Prostate gland (tissue), 2 donors: ENCODE results near the gene NTN5.

ENCODE experiments used
- POLR2A ChIP-seq: fragments of 450-650 bp; IDR thresholded peaks from one replicate; pipeline ENCODE4 v1.6.1; 2016; ENCODE audit warnings: antibody characterized with exemption, mild to moderate bottlenecking
- POLR2AphosphoS5 ChIP-seq: sonication (generic); formaldehyde crosslinking; IDR thresholded peaks from one replicate; pipeline ENCODE4 v1.6.1; 2017; ENCODE audit warnings: antibody characterized with exemption
- TF ChIP-seq, protein P1 (sequence below), 4 experiments: fragments of 200-600 bp in 2 of 4; fragments of 450-650 bp in 2 of 4; sonication (generic) in 2 of 4; IDR thresholded peaks; 1 replicate in 3 of 4; 2 replicates in 1 of 4; pipeline ENCODE4 v1.5.1; 2016 to 2019; ENCODE audit warnings: antibody characterized with exemption in 4 of 4, mild to moderate bottlenecking in 2 of 4, moderate library complexity in 2 of 4

GRCh38 chr19:48625891-48626327 lies 46.9 kb downstream of the NTN5 start:
- TF ChIP-seq, protein P1, sequence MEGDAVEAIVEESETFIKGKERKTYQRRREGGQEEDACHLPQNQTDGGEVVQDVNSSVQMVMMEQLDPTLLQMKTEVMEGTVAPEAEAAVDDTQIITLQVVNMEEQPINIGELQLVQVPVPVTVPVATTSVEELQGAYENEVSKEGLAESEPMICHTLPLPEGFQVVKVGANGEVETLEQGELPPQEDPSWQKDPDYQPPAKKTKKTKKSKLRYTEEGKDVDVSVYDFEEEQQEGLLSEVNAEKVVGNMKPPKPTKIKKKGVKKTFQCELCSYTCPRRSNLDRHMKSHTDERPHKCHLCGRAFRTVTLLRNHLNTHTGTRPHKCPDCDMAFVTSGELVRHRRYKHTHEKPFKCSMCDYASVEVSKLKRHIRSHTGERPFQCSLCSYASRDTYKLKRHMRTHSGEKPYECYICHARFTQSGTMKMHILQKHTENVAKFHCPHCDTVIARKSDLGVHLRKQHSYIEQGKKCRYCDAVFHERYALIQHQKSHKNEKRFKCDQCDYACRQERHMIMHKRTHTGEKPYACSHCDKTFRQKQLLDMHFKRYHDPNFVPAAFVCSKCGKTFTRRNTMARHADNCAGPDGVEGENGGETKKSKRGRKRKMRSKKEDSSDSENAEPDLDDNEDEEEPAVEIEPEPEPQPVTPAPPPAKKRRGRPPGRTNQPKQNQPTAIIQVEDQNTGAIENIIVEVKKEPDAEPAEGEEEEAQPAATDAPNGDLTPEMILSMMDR (IDR thresholded peaks at IDR 0.05): no peak
- TF ChIP-seq POLR2A (no peak), POLR2AphosphoS5 (no peak)
